Fibroblast of lung (primary cell): ENCODE results near the gene PLEKHJ1. TPM values are rescaled to one million over a fixed set of nuclear protein-coding genes. Genes with fewer than 3 reads are reported as not detected.

Experiments
- DNase-seq, 2 donors: peaks; one replicate each; pipeline versions ENCODE4 v3.0.0 to v3.0.0-alpha.2; 2010; ENCODE audit warnings: low read depth in 2 of 2
- H2AFZ ChIP-seq: 2 replicates; pipeline ENCODE4 v1.5.1; 2012; ENCODE audit warnings: low read length, control low read depth, inconsistent platforms
- H3K27ac ChIP-seq: 2 replicates; pipeline ENCODE4 v1.5.1; 2011; ENCODE audit warnings: low read length, control low read depth; ENCODE audit not compliant: insufficient read depth
- H3K27me3 ChIP-seq: 2 replicates; pipeline ENCODE4 v1.5.1; 2011; ENCODE audit warnings: mild to moderate bottlenecking, low read length; ENCODE audit not compliant: control insufficient read depth, insufficient read depth
- H3K36me3 ChIP-seq: 2 replicates; pipeline ENCODE4 v1.5.1; 2011; ENCODE audit warnings: low read length; ENCODE audit not compliant: control insufficient read depth, insufficient read depth
- H3K4me1 ChIP-seq: 2 replicates; pipeline ENCODE4 v1.5.1; 2011; ENCODE audit warnings: low read length; ENCODE audit not compliant: control insufficient read depth, insufficient read depth; ENCODE audit errors: extremely low read depth
- H3K4me2 ChIP-seq: 2 replicates; pipeline ENCODE4 v1.5.1; 2011; ENCODE audit warnings: low read length, control low read depth; ENCODE audit not compliant: insufficient read depth; ENCODE audit errors: extremely low read depth
- H3K4me3 ChIP-seq, 4 experiments: fragments of 200-600 bp in 1 of 4; sonication (generic) in 1 of 4; replicated peaks in 1 of 4; 2 replicates each; pipeline ENCODE4 v1.5.1; 2011 to 2016; ENCODE audit warnings: low read length in 4 of 4, low read depth in 3 of 4, mild to moderate bottlenecking in 3 of 4, control low read depth in 2 of 4, inconsistent platforms in 1 of 4, mixed read lengths in 1 of 4; ENCODE audit not compliant: insufficient read depth in 1 of 4; ENCODE audit errors: control extremely low read depth in 1 of 4
- H3K79me2 ChIP-seq: 2 replicates; pipeline ENCODE4 v1.5.1; 2012; ENCODE audit warnings: mild to moderate bottlenecking, low read length, inconsistent platforms; ENCODE audit not compliant: control insufficient read depth, insufficient read depth
- H3K9ac ChIP-seq: 2 replicates; pipeline ENCODE4 v1.5.1; 2011; ENCODE audit warnings: mild to moderate bottlenecking, low read length, control low read depth; ENCODE audit not compliant: insufficient read depth
- H3K9me3 ChIP-seq: 2 replicates; pipeline ENCODE4 v1.5.1; 2012; ENCODE audit warnings: low read depth, low read length; ENCODE audit not compliant: control insufficient read depth, insufficient read depth
- H4K20me1 ChIP-seq: 2 replicates; pipeline ENCODE4 v1.5.1; 2011; ENCODE audit warnings: low read length; ENCODE audit not compliant: control insufficient read depth, insufficient read depth; ENCODE audit errors: extremely low read depth
- EZH2 ChIP-seq: IDR thresholded peaks from 2 replicates; pipeline ENCODE4 v1.5.1; 2012; ENCODE audit warnings: low read length, control low read depth, mild to moderate bottlenecking; ENCODE audit errors: missing control alignments
- polyA plus RNA-seq, 2 donors: library from polyadenylated mRNA; depleted of rRNA in 1 of 2; stranded (reverse) in 1 of 2; unstranded in 1 of 2; fragments of >200 nt; gene quantifications; 2 replicates each; pipeline ENCODE4 v1.2.1, GENCODE V29; 2011 to 2012; ENCODE audit warnings: missing spikeins in 1 of 2
- total RNA-seq: library from RNA; depleted of rRNA; stranded (reverse); fragments of >200 nt; gene quantifications from 2 replicates; pipeline ENCODE4 v1.2.1, GENCODE V29; 2014
- TF ChIP-seq, protein P1 (sequence below), 2 donors: IDR thresholded peaks in 1 of 2; conservative IDR thresholded peaks in 1 of 2; 1 replicate in 1 of 2; 2 replicates in 1 of 2; pipeline ENCODE4 v1.5.1; 2011 to 2012; ENCODE audit warnings: low read length in 2 of 2, control low read depth in 1 of 2, inconsistent platforms in 1 of 2, low read depth in 1 of 2, mild to moderate bottlenecking in 1 of 2

PLEKHJ1 gene
- total and polyA plus RNA-seq, 2 donors (not counting 1 experiment from before 2014, with no cell fraction given): 34.9 to 61.3 TPM

DNA sequence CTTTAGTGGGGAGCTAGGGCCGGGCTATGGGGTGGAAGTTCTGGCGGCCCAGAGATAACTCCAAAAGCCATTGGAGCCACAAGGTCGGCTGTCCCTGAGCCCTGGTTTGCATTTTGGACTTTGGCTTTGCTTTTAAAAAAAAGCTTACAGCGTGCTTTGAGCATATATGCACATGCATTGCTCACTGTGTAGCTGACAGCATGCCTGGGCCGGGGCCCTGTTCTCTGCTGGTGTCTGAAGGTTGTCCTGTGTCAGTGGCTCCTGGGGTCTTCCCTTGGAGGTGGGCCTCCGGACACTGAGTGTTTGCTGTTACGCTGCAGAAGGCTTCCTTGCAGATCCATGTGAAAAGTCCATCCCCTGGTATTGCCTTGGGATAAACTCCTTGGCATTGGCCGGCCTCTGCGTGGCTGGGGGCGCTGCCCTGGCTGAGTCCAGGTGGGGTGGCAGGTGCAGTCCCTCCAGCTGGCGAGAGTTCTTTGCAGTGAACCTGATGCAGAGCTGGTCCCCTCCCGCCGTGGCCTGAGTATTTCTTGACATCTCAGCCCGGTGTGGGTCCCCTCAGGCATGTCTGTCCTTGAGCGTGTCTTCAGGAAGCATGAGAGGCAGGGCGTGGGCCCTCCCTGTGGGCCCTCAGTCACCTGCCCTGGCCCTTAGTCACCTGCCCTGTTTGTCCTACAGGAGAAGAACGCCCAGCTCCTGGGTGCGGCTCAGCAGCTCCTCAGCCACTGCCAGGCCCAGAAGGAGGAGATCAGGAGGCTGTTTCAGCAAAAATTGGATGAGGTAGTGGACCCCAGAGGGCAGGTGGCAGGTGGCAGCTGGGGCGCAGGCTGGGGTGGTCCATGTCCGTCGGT lies 23.0 kb downstream of the PLEKHJ1 start:
- no peak for DNase-seq
- H3K4me1 ChIP-seq: peaks cover 12% of the 10 kb centered on the region
- H3K4me3 ChIP-seq: no peak overlapping the region
- H3K36me3 ChIP-seq: peaks cover 61% of the 10 kb centered on the region
- TF ChIP-seq, protein P1, sequence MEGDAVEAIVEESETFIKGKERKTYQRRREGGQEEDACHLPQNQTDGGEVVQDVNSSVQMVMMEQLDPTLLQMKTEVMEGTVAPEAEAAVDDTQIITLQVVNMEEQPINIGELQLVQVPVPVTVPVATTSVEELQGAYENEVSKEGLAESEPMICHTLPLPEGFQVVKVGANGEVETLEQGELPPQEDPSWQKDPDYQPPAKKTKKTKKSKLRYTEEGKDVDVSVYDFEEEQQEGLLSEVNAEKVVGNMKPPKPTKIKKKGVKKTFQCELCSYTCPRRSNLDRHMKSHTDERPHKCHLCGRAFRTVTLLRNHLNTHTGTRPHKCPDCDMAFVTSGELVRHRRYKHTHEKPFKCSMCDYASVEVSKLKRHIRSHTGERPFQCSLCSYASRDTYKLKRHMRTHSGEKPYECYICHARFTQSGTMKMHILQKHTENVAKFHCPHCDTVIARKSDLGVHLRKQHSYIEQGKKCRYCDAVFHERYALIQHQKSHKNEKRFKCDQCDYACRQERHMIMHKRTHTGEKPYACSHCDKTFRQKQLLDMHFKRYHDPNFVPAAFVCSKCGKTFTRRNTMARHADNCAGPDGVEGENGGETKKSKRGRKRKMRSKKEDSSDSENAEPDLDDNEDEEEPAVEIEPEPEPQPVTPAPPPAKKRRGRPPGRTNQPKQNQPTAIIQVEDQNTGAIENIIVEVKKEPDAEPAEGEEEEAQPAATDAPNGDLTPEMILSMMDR (conservative IDR thresholded peaks at IDR 0.05 in 1 of 2, IDR thresholded peaks at IDR 0.05 in 1 of 2; ENCODE audit: low read depth in 1 of 2, low read length in 2 of 2): no peak
- no peak for TF ChIP-seq EZH2
- no peak overlapping the region for H3K4me2 ChIP-seq
- H2AFZ ChIP-seq: no peak overlapping the region
- no peak overlapping the region for H3K9ac ChIP-seq
- no peak overlapping the region for H3K27ac ChIP-seq
- H4K20me1 ChIP-seq: no peaks in the 10 kb centered on the region
- H3K9me3 ChIP-seq: no peaks in the 10 kb centered on the region
- peaks cover 5% of the 10 kb centered on the region for H3K79me2 ChIP-seq
- H3K27me3 ChIP-seq: no peaks in the 10 kb centered on the region

DNA sequence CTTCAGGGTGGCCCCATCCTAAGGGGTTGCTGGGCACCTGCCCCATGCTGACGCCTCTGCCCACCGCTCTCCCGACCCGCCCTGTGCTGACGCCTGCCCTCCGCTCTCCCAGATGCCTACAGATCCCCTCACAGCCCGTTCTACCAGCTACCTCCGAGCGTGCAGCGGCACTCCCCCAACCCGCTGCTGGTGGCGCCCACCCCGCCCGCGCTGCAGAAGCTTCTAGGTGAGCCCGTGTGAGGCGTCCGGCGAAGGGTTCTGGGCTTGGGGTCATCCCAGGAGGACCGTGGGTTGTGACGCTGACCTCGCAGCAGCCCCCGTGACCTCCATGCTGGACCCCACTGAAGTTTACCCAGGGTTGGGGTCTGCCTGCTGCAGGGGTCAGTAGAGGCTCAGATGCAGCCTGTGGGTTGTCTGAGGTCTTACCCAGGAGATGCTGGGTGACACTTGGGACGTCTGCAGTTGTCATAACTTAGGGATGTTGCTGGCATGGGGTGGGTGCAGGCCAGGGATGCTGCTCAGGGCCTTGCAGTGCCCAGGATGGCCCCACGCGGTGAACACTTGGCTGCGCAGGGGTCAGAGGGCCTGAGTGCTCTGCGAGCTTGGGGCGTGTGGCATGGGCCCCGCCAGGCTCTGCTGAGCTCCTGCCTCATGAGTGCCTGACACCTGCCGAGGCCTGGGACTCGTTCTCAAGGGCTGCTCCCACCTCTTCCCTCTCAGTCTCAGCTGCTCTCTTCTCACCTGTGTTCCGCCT lies 25.0 kb downstream of the PLEKHJ1 start:
- H3K27ac ChIP-seq: no peak overlapping the region
- TF ChIP-seq EZH2: no peak
- TF ChIP-seq, protein P1 (conservative IDR thresholded peaks at IDR 0.05 in 1 of 2, IDR thresholded peaks at IDR 0.05 in 1 of 2; ENCODE audit: low read depth in 1 of 2, low read length in 2 of 2): no peak
- no peak overlapping the region for H3K4me2 ChIP-seq
- H3K36me3 ChIP-seq: peaks cover 54% of the 10 kb centered on the region
- H3K4me1 ChIP-seq: peaks cover 16% of the 10 kb centered on the region
- no peak overlapping the region for H3K4me3 ChIP-seq
- no peak overlapping the region for H3K9ac ChIP-seq
- no peaks in the 10 kb centered on the region for H3K9me3 ChIP-seq
- DNase-seq: no peak
- H3K79me2 ChIP-seq: peaks cover 9% of the 10 kb centered on the region
- no peaks in the 10 kb centered on the region for H4K20me1 ChIP-seq
- no peaks in the 10 kb centered on the region for H3K27me3 ChIP-seq
- H2AFZ ChIP-seq: no peak overlapping the region

DNA sequence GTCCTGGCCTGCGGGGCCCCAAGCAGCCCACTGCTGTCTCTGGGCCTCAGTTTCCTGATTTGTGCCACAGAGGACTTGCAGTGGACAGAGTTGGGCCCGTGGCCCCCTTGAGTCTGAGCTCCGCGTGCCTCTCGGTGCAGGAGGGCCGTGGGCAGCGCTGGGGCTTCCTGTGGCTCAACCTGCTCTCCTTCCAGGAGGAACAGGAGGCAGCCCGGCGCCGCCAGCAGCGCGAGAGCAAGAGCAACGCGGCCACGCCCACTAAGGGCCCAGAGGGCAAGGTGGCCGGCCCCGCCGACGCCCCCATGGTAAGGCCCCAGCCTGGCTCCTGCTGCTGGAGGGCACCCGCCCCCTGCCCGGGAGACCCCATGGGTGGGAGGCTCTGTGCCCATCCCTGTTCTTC lies 25.9 kb downstream of the PLEKHJ1 start:
- Histone ChIP-seq H3K79me2 (peaks cover 9% of the 10 kb centered on the region), H3K4me2 (no peak overlapping the region), H2AFZ (no peak overlapping the region), H3K4me3 (no peak overlapping the region), H4K20me1 (no peaks in the 10 kb centered on the region), H3K36me3 (peaks cover 48% of the 10 kb centered on the region), H3K9ac (no peak overlapping the region), H3K27me3 (no peaks in the 10 kb centered on the region), H3K27ac (no peak overlapping the region), H3K9me3 (no peaks in the 10 kb centered on the region), H3K4me1 (peaks cover 16% of the 10 kb centered on the region)
- no peak for TF ChIP-seq EZH2
- TF ChIP-seq, protein P1 (conservative IDR thresholded peaks at IDR 0.05 in 1 of 2, IDR thresholded peaks at IDR 0.05 in 1 of 2; ENCODE audit: low read depth in 1 of 2, low read length in 2 of 2): no peak
- DNase-seq: no peak
